Right cardiac atrium (tissue), 5 donors: ENCODE data around the gene DNAJC1. TPM values are rescaled to one million over a fixed set of nuclear protein-coding genes. Genes with fewer than 3 reads are reported as not detected.

ENCODE experiments used
- polyA plus RNA-seq: library from polyadenylated mRNA; stranded (reverse); fragments of 200-250 nt; gene quantifications from one replicate; pipeline ENCODE4 v1.2.3, GENCODE V29; 2013
- total RNA-seq, 4 donors: library from RNA; stranded (reverse); fragmentation: NEBNext Ultra II Directional; extraction: Animal tissue kit (Norgen Biotek cat#: 25700); gene quantifications; one replicate each; pipeline ENCODE4 v1.2.1, GENCODE V29; 2021
- donor health status: healthy with polysubstance abuse.
- donor health status: DM: no; HTN: yes; CAD: no.
- donor health status: DM: no; HTN: no; CAD: no.
- donor health status: DM: no; HTN: yes; CAD: no; lungs with severe emphysema.
- donor health status: DM: yes; HTN: yes; CAD: no.

DNAJC1 gene
- total and polyA plus RNA-seq, 5 donors: 13.9 to 21.4 (median 16.2) TPM

Other genes starting within 250 kb of the DNAJC1 start
- not detected for gene EBLN1, start 214.3 kb upstream of the DNAJC1 start, total RNA-seq
- not detected for gene EBLN1, start 214.3 kb upstream of the DNAJC1 start, polyA plus RNA-seq